ENCODE data around the gene EGFLAM. TPM values are rescaled to one million over a fixed set of nuclear protein-coding genes. Genes with fewer than 3 reads are reported as not detected.

Gene EGFLAM
- total RNA-seq, 4 donors from 2014 or later, result 1.8 to 3.9 (median 3.0) TPM

- peaks cover 4% of the 10 kb centered on the region for H3K27me3 ChIP-seq
- H3K27ac ChIP-seq, result peak overlapping the region; percentile 69
- WGBS, result 71% methylated on average over 19 of the region's 24 CpGs
- H3K9me3 ChIP-seq, result no peaks in the 10 kb centered on the region
- peaks cover 21% of the 10 kb centered on the region for H3K4me1 ChIP-seq
- TF ChIP-seq EP300 (IDR thresholded peaks at IDR 0.05), result no peak
- H3K36me3 ChIP-seq, result no peaks in the 10 kb centered on the region
- DNase-seq (ENCODE audit: low spot score in 2 of 2), result no peak
- H3K4me3 ChIP-seq, result peak overlapping the region; percentile 38
Observed at GRCh38 chr5:38445374-38446028, 187.1 kb downstream of the EGFLAM start.

- Histone ChIP-seq H3K4me1 (peaks cover 21% of the 10 kb centered on the region), H3K4me3 (peak overlapping the region; percentile 38), H3K36me3 (no peaks in the 10 kb centered on the region), H3K9me3 (no peaks in the 10 kb centered on the region), H3K27ac (peak overlapping the region; percentile 69), H3K27me3 (peaks cover 8% of the 10 kb centered on the region)
- DNase-seq (ENCODE audit: low spot score in 2 of 2), result no peak
- 80% methylated on average over 20 of the region's 21 CpGs for WGBS
- TF ChIP-seq POLR2AphosphoS5 (IDR thresholded peaks at IDR 0.05) (no peak), CTCF (IDR thresholded peaks at IDR 0.05) (no peak), EP300 (IDR thresholded peaks at IDR 0.05) (no peak), POLR2A (IDR thresholded peaks at IDR 0.05) (no peak)
Observed at GRCh38 chr5:38446029-38446522, 187.7 kb downstream of the EGFLAM start.

DNA sequence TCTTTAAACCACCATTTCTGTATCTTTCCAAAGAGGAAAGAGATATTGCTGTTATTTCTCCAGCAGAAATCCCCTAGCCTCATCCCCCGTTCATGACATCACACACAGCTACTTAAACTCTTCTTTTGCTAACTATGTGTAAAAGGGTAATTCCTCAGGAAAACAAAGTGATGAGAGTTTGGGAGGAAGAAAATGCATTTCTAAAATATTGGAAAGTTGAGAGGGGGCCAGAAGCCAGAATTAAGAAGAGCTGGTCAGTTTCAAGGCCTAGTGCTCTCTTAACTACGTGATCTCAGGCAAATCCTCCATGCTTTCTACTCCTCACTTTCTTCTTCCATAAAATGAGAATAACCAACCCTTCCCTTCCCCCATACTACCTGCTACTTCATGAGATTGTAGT is 188.7 kb downstream of the EGFLAM start:
- H3K36me3 ChIP-seq, result no peaks in the 10 kb centered on the region
- peaks cover 24% of the 10 kb centered on the region for H3K4me1 ChIP-seq
- no peak for TF ChIP-seq EP300 (IDR thresholded peaks at IDR 0.05)
- no peak for TF ChIP-seq CTCF (IDR thresholded peaks at IDR 0.05)
- no peak for TF ChIP-seq POLR2AphosphoS5 (IDR thresholded peaks at IDR 0.05)
- TF ChIP-seq POLR2A (IDR thresholded peaks at IDR 0.05), result no peak
- no peaks in the 10 kb centered on the region for H3K9me3 ChIP-seq
- no peak overlapping the region for H3K27ac ChIP-seq
- DNase-seq (ENCODE audit: low spot score in 2 of 2), result no peak
- peaks cover 10% of the 10 kb centered on the region for H3K27me3 ChIP-seq
- no peak overlapping the region for H3K4me3 ChIP-seq
- 77% methylated on average over 2 of the region's 2 CpGs for WGBS

GRCh38 chr5:38447786-38448185 is 189.4 kb downstream of the EGFLAM start:
- no peak for DNase-seq (ENCODE audit: low spot score in 2 of 2)
- TF ChIP-seq CTCF (IDR thresholded peaks at IDR 0.05), result no peak
- TF ChIP-seq POLR2AphosphoS5 (IDR thresholded peaks at IDR 0.05), result peak in 2 of 3 donors; percentile 23 to 48
- Histone ChIP-seq H3K27me3 (peaks cover 10% of the 10 kb centered on the region), H3K4me3 (no peak overlapping the region), H3K27ac (peak overlapping the region; percentile 68), H3K9me3 (no peaks in the 10 kb centered on the region), H3K36me3 (no peaks in the 10 kb centered on the region), H3K4me1 (peaks cover 28% of the 10 kb centered on the region)
- 59% methylated on average over 5 of the region's 5 CpGs for WGBS

DNA sequence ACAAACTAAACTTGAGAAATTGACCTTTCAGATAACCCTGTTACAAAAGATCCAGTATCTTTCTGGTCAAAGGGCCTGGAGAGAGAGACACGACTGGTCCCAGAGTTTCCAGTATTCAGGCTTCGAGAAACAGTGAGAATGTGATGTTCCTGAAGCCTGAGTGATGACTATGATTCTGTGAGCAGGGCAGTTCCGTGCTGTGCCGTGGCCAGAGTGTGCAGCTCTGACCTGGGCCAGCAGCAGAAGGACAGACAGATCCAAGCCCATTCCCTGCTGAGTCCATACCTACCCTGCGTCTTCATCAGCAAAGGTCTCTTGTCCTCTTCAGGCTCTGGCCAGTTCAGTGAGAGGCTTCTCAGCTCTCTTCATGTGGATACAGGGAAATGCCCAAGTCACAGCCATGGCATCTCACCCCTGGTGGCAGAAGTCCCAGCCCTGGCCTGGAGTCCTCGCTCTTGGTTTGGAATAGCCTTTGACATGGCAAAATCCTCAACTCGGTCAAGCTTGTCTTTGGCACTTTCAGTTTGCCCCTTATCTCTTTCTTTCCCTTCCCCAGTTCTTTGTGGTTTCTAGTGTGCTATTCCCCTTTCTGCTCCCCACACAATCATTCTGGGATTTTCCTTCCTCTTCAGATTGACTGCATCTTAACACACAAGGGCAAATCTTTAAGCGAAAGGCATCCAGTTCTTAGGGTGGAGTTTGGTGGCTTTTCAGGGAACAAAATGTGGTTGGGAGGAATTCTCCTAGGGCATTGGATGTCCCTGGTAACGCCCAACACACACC is 190.4 kb downstream of the EGFLAM start:
- Histone ChIP-seq H3K4me1 (peaks cover 28% of the 10 kb centered on the region), H3K27me3 (peaks cover 10% of the 10 kb centered on the region), H3K4me3 (no peak overlapping the region), H3K27ac (peak overlapping the region; percentile 68), H3K36me3 (no peaks in the 10 kb centered on the region), H3K9me3 (no peaks in the 10 kb centered on the region)
- WGBS, result 70% methylated on average over 9 of the region's 9 CpGs
- no peak for DNase-seq (ENCODE audit: low spot score in 2 of 2)
- TF ChIP-seq CTCF (IDR thresholded peaks at IDR 0.05) (no peak), EP300 (IDR thresholded peaks at IDR 0.05) (no peak)
